PC-9 (cell line): ENCODE data around the gene HBZ.

Experiments
- CTCF ChIP-seq: fragments of 200-600 bp; sonication (generic); conservative IDR thresholded peaks from 2 replicates; pipeline ENCODE4 v1.6.1; 2017; ENCODE audit warnings: mixed run types, antibody characterized with exemption, mild to moderate bottlenecking, moderate library complexity
- EZH2 ChIP-seq: fragments of 200-600 bp; sonication (generic); IDR thresholded peaks from 2 replicates; pipeline ENCODE4 v1.8.0; 2017; ENCODE audit warnings: antibody characterized with exemption, low read depth

DNA sequence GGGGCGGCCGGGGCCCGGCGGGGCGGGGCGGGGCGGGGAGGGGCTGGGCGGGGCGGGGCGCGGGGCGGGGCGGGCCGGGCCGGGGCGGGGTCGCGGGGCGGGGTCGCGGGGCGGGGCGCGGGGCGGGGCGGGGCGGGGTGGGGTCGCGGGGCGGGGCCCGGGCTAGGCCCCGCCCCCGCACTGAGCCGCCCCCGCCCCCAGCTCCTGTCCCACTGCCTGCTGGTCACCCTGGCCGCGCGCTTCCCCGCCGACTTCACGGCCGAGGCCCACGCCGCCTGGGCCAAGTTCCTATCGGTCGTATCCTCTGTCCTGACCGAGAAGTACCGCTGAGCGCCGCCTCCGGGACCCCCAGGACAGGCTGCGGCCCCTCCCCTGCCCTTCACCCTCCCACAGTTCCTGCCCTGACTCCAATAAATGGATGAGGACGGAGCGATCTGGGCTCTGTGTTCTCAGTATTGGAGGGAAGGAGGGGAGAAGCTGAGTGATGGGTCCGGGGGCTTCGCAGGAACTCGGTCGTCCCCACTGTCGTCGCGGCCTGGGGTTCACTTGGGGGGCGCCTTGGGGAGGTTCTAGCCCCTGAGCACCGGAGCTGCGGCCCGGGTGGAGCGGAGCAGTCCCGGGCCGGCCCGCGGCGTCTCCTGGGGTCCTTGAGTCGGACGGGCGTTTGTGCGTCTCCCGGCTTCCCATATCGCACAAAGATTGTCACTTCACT, 12.5 kb downstream of the HBZ start:
- TF ChIP-seq CTCF (no peak), EZH2 (no peak)
